Testis (tissue), 3 donors: ENCODE results near the gene FBL. TPM values are rescaled to one million over a fixed set of nuclear protein-coding genes. Genes with fewer than 3 reads are reported as not detected.

Experiments
- DNase-seq: peaks from one replicate; pipeline ENCODE4 v3.0.0-alpha.2; 2019
- H3K27ac ChIP-seq, 2 donors: fragments of 200-600 bp; sonication (generic); one replicate each; pipeline ENCODE4 v1.5.1; 2019
- H3K27me3 ChIP-seq: fragments of 200-600 bp; sonication (generic); one replicate; pipeline ENCODE4 v1.5.1; 2019
- H3K36me3 ChIP-seq: fragments of 200-600 bp; sonication (generic); one replicate; pipeline ENCODE4 v1.5.1; 2017; ENCODE audit warnings: low read depth; ENCODE audit errors: missing control alignments
- H3K4me1 ChIP-seq: fragments of 200-600 bp; sonication (generic); one replicate; pipeline ENCODE4 v1.5.1; 2019
- H3K4me3 ChIP-seq, 2 donors: fragments of 200-600 bp; sonication (generic); one replicate each; pipeline ENCODE4 v1.5.1; 2017 to 2019
- H3K9me3 ChIP-seq: fragments of 200-600 bp; sonication (generic); one replicate; pipeline ENCODE4 v1.5.1; 2017
- POLR2A ChIP-seq: fragments of 450-650 bp; IDR thresholded peaks from one replicate; pipeline ENCODE4 v1.6.1; 2017; ENCODE audit warnings: antibody characterized with exemption, mild to moderate bottlenecking, moderate library complexity
- WGBS, 2 donors: methylation state at CpG; one replicate each; pipeline ENCODE4 v1.1.5; 2018; 5-methylcytosine and 5-hydroxymethylcytosine counted together
- intact Hi-C: fragments of 100-400 bp; cut with DNase I; formaldehyde crosslinking; loops from one replicate; pipeline ENCODE4 v1.15.1; 2023; ENCODE audit warnings: low total_unique reads
- polyA plus RNA-seq: library from polyadenylated mRNA; stranded (reverse); fragments of 350-450 nt; fragmentation: Illumina TruSeq; extraction: RNeasy Lipid Tissue Mini Kit (QIAGEN cat#74804); gene quantifications from one replicate; pipeline ENCODE4 v1.2.3, GENCODE V29; 2014; ENCODE audit warnings: low read depth, low replicate concordance; ENCODE audit not compliant: insufficient read depth
- total RNA-seq, 2 donors: library from RNA; depleted of rRNA; stranded (reverse); fragments of >200 nt; gene quantifications; one replicate each; pipeline ENCODE4 v1.2.3, GENCODE V29; 2016
- TF ChIP-seq, protein P1 (sequence below), 3 experiments: fragments of 450-650 bp in 2 of 3; fragments of 200-600 bp in 1 of 3; sonication (generic) in 1 of 3; IDR thresholded peaks; one replicate each; pipeline ENCODE4 v1.5.1; 2016 to 2019; ENCODE audit warnings: antibody characterized with exemption in 3 of 3, mild to moderate bottlenecking in 2 of 3, moderate library complexity in 1 of 3

FBL gene
- total and polyA plus RNA-seq, 3 donors from 2014 or later, result 236 to 303 (median 301) TPM

DNA sequence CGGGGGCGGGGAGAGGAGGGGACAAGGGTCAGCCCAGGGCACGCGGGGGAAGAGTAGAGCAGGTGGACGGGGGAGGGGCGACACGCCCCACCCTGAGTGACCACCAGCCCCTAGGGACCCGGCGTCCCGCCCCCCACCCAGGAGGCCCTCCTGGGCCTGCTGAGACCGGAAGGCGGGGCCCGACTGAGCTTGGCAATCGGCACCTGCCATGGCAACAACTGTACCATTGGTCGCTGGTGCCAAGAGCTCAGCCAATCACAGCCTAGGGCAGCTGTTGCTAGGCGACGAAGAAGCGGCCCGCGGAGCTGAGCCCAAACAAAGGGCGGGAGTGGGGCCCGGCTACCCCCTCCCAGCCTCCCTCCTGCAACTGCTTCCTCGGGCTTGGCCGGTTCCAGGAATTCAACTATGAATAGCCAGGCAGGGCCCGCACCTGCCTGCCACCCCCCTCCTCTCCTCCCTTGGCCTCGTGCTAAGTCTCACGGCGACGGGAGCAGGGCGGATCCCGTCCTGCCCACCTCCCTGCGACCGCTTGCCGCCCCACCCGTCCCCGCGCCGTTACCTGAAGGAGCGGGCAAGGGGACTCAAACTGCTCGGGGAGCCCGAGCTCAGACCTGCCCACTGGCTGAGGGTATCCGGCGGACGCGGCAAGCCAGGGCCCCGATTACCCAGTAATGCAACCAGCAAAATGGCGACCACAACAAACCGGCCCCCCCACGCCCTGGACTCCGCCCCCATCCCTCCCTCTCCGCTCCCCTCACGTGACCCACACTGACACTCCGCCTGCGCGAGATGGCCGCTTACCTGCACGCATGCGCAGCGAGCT is 12.5 kb downstream of the FBL start, which contains the start of gene DYRK1B:
DYRK1B (minus strand) TSS at position 699 of the 823 bp plus-strand sequence. CDS start 2,295 bp downstream, outside the sequence.
- Histone ChIP-seq H3K4me1 (peaks cover 17% of the 10 kb centered on the region), H3K9me3 (no peaks in the 10 kb centered on the region), H3K27me3 (no peaks in the 10 kb centered on the region), H3K27ac (peak within 1 kb of the TSS; percentile 90 to 93), H3K36me3 (no peaks in the 10 kb centered on the region), H3K4me3 (peak within 1 kb of the TSS; percentile 90 to 93)
- WGBS, 2 donors, result 1% methylated on average over 59 of the region's 59 CpGs; no CpG with 5 or more reads in 1 of the 2 donors
- DNase-seq, result peak; percentile 99
- intact Hi-C loops, result no loop called here
- TF ChIP-seq, protein P1, sequence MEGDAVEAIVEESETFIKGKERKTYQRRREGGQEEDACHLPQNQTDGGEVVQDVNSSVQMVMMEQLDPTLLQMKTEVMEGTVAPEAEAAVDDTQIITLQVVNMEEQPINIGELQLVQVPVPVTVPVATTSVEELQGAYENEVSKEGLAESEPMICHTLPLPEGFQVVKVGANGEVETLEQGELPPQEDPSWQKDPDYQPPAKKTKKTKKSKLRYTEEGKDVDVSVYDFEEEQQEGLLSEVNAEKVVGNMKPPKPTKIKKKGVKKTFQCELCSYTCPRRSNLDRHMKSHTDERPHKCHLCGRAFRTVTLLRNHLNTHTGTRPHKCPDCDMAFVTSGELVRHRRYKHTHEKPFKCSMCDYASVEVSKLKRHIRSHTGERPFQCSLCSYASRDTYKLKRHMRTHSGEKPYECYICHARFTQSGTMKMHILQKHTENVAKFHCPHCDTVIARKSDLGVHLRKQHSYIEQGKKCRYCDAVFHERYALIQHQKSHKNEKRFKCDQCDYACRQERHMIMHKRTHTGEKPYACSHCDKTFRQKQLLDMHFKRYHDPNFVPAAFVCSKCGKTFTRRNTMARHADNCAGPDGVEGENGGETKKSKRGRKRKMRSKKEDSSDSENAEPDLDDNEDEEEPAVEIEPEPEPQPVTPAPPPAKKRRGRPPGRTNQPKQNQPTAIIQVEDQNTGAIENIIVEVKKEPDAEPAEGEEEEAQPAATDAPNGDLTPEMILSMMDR (IDR thresholded peaks at IDR 0.05), result no peak
- TF ChIP-seq POLR2A, result no peak

- Histone ChIP-seq H3K4me3 (peak overlapping the region; percentile 90 to 93), H3K27ac (peak overlapping the region; percentile 90 to 93), H3K9me3 (no peaks in the 10 kb centered on the region), H3K36me3 (no peaks in the 10 kb centered on the region), H3K4me1 (peaks cover 15% of the 10 kb centered on the region), H3K27me3 (no peaks in the 10 kb centered on the region)
- 0% methylated on average over 12 to 24 of the region's 24 CpGs for WGBS, 2 donors
- DNase-seq, result no peak
- intact Hi-C loops, result no loop called here
- TF ChIP-seq POLR2A, result no peak
- TF ChIP-seq, protein P1 (IDR thresholded peaks at IDR 0.05), result no peak
These were observed 13.1 kb downstream of the FBL start for GRCh38 chr19:39833160-39833463.

GRCh38 chr19:39832341-39833083 is 13.7 kb downstream of the FBL start:
- Histone ChIP-seq H3K36me3 (no peaks in the 10 kb centered on the region), H3K4me1 (peaks cover 15% of the 10 kb centered on the region), H3K27me3 (no peaks in the 10 kb centered on the region), H3K9me3 (no peaks in the 10 kb centered on the region), H3K4me3 (peak overlapping the region; percentile 90 to 93), H3K27ac (peak overlapping the region; percentile 90 to 93)
- intact Hi-C loops, result no loop called here
- WGBS, 2 donors, result 33 to 45% methylated on average over 5 of the region's 5 CpGs
- TF ChIP-seq POLR2A, result no peak
- TF ChIP-seq, protein P1 (IDR thresholded peaks at IDR 0.05), result no peak
- no peak for DNase-seq

DNA sequence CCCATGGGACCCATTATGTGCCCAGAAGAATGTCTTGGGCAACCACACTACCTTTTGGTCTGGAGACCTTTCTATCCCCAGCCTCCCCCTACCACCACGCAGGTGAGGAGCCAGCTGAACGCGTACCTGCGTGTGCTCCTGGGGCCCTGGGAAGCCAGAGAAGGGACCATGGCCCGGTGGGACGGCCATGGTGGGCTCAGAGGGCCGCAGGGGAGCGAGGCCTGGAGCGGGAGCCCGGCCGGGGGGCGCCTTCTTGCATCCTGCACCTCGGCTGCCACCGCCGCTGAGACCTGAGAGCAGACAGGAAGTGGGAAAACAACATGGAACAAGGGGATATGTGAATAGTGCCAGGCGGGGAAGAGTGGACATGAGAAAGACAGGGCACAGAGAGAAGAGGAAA is 14.5 kb downstream of the FBL start:
- H3K4me3 ChIP-seq, result no peak overlapping the region
- TF ChIP-seq, protein P1 (IDR thresholded peaks at IDR 0.05), result no peak
- no peak for TF ChIP-seq POLR2A
- H3K27me3 ChIP-seq, result no peaks in the 10 kb centered on the region
- H3K36me3 ChIP-seq, result no peaks in the 10 kb centered on the region
- no peak overlapping the region for H3K27ac ChIP-seq
- 88 to 91% methylated on average over 16 of the region's 16 CpGs for WGBS, 2 donors
- H3K4me1 ChIP-seq, result peaks cover 15% of the 10 kb centered on the region
- no peak for DNase-seq
- no peaks in the 10 kb centered on the region for H3K9me3 ChIP-seq
- intact Hi-C loops, result no loop called here
